HuH-7 (cell line): ENCODE measurements around the gene PDP2.

Experiments used
- DNase-seq: peaks from one replicate; pipeline ENCODE4 v3.0.0; 2011; ENCODE audit warnings: low spot score

The PDP2 gene

GRCh38 chr16:66904428-66904845 lies 24.1 kb downstream of the PDP2 start:
- no peak for DNase-seq

DNA sequence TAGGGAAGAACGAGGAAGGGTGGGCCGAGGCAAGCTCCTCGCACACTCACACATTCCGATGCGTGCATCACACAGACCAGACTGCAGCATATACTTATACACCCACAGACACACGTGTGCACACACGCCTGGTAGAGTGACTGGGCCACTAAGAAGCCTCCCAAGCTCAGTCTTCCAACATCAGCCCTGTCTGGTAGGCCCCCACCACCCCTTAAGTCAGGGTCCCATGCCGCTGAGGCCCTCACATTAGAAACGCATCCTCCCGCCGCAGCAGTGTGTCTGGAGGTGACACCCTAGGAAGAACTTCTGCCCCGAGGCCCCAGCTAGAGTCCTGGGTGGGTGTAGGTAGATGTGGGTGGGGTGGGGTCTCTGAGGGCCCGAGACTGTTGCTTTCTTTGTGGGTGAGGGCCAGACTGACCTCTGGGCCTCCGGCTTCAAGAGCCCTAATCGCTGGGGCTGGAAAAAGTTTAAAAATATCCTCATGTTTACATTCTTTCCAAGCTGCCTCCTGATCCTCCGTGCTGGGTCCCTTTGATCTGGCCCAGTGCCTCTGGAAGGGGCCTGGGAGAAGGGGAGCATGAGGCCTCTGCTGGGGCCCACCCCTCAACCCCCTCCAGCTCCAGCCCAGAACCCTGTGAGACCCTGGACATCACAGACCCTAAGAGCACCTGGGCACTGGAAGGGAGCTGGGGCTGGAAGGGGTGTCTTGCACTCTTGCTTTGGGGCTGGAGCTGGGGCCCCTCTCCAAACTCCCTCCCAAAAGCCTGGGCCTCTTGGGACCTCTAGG lies 24.7 kb downstream of the PDP2 start:
- no peak for DNase-seq

DNA sequence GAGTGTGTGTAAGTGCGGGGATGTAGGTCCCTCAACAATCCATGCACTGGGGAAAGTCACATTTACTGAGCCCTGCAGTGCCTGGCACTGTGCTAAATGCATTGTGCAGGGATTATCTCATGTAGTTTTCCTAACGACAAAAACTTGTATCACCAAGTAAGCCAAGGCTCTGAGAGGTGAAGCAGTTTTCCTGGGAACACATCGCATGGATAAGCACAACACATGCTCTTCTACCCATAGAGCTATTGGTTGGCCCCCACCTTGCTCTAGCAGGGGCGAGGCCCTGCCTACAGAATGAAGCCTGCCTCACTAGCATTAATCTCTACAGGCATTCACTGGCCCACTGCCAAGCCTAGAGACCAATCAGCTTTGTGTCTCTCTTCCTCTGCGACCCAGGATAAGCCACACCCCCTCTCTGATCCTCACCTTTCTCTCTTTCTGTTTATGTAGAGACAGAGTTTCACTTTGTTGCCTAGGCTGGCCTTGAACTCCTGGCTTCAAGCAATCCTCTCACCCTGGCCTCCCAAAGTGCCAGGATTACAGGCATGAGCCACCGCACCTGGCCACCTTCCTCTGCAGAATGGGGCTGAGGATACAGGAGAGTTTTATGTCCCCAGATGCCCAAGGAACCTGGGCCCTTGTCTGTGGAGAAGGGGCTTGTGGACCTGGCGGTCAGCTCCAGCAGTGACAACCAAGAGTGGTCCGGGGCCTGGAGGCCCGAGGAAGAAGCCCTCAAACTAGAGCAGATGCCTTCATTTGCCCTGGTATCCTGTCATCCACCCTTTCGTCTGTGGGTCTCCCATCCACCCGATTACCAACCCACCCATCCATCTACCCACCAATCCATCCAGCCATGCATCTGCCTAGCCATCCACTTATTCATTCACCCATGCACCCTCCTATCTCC lies 25.6 kb downstream of the PDP2 start:
- peak; percentile 79 for DNase-seq

GRCh38 chr16:66906916-66907836 lies 26.9 kb downstream of the PDP2 start:
- no peak for DNase-seq

GRCh38 chr16:66908116-66908515 lies 27.8 kb downstream of the PDP2 start:
- no peak for DNase-seq

DNA sequence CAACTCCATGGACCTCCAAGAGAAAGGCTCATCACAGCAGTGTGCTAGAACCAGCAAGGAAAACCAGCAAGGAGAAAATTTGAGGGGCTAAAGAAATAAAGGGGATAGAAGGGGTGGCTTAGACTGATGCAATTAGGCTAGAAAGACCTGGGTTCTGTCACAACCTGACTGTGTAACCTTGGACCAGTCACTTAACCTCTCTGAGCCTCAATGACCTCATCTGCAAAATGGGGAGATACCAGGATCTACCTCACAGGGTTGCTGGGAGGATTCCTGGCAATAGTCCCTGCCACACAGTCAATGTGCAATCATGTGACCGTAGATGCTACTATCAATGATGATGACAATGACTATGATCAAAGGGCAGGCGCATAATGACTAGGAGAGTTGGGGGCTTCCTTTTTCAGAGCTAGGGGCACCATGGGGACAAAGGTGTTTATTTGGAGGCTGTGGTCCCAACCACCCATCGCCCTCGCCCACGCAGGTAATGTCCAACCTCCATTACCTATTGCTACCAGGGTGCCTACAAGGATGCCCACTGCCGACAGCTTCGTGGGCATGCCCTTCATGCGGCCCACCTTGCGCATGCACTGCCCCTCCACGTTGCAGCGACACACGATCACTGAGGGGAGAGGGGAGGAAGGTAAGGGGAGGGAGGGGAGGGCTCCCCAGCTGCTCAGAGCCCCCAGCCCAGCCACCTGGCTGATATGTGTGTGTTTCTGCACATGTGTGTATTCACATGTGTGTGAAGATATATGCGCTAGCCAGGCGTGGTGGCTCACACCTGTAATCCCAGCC lies 28.6 kb downstream of the PDP2 start:
- no peak for DNase-seq

DNA sequence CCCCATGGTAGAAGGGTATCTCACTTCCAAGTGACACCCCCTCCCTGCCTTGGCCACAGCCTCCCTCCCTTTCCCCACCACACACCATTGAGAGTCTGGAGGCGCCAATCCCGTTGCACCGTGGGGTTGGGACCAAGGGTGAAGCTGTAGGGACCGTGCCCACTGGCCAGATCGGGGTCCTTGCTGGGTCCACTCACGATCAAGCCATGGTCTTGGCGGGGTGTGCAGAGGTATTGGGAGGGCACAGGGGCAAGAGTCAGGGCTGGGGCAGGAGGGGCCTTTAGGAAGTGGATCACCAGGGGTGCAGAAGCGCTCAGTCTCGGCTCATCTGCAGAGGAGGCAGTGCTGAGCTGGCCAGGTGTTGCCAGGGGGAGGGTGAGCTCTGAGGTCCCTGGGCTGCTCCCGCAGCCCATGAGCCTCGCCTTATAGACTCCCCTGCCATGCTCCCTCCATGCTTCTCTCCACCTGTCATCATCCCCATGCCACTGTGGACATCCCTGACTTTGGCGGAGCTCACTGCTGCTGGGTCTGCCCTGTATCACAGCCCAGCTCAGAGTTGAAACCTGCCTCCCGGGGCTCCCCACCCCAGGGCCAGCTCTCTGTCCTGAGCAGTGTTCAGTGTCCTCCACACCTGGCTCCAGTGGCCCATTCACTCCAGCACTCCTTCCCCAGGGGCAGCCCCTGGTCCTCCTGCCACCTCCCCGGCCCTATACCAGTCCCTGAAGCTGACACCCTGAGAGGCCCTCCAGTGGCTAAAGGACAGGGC lies 30.0 kb downstream of the PDP2 start:
- DNase-seq = no peak

GRCh38 chr16:66911112-66911511 lies 30.8 kb downstream of the PDP2 start:
- DNase-seq = no peak

DNA sequence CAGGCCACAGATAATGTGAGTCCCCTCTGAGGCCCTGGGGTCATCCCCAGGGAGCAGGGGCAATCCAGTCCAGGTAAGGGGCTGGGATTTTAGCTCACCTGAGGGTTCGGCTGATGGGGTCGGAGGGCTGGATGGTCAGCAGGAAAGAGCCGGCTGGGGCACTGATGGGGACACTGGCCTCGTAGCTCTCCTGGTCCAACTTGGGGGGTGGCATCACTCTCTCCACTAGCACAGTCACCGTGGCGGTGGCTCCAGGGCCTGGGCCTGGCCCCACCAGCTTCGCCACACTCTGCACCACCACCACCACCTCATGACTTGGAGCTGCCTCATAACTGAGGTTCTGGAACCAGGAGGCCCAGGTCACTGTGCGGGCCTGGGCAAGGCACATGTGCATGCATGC lies 31.5 kb downstream of the PDP2 start:
- no peak for DNase-seq

- no peak for DNase-seq
Observed at GRCh38 chr16:66913081-66913480, 32.8 kb downstream of the PDP2 start.

DNA sequence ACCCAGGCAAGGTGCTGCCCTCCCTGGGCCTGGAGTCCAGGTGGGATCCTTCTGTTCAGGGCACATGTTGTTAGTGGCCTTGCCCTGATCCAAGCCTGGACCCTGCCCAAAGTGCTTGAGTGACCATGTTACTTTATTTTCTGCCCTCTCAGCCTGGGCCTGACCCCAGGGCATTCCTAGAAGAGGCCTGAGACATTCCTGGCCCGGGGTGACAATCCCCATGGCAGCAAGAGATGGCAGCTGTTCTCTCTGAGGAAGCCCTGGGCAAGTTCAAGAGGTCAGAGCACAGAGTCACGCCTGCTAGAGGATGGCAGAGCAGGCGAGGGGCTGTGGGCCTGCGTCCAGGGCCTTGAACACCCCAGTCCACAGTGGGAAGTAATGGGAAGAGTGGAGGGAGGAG lies 33.4 kb downstream of the PDP2 start:
- no peak for DNase-seq

GRCh38 chr16:66914541-66914940 lies 34.2 kb downstream of the PDP2 start:
- no peak for DNase-seq

- DNase-seq = no peak
Observed at GRCh38 chr16:66915041-66915440, 34.7 kb downstream of the PDP2 start.

GRCh38 chr16:66916518-66916917 lies 36.2 kb downstream of the PDP2 start:
- DNase-seq = no peak

DNA sequence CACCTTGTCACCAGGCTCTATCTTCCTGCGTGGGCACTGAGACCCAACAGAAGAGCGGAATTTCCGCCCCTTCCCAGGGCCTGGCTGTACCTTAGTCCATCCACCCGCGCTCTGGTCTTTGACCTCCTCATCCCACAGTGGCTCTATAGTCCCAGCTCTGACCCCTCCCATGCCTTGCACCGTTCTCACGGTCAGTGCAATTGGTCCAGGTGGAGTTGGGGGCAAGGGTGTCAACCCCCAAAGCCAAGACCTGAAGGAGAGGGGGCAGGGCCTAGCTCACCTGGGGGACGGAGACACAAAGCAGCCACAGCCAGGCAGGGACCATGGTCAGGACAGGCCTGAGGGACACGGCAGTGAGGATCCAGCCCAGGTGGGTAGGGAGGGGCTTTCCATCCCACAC lies 37.4 kb downstream of the PDP2 start:
- no peak for DNase-seq

DNA sequence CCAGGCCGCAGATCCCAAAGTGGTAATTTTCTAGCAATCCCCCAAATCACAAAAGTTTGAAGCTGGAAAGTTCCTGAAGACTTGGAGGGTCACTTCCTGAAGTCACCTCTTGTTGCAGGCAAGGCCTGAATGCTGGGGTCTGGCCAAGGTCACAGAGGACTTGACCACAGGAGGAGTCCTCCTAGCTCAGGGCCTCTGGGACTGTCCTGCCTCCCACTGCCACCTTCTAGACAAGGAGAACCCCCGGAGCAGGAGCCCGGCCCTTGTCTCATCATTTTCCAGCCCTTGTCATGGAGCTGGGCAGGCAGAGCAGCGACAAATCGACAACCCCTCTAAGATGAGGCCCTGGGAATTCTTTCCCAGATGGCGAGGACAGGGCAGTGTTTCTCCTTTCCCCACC lies 38.0 kb downstream of the PDP2 start:
- no peak for DNase-seq

DNA sequence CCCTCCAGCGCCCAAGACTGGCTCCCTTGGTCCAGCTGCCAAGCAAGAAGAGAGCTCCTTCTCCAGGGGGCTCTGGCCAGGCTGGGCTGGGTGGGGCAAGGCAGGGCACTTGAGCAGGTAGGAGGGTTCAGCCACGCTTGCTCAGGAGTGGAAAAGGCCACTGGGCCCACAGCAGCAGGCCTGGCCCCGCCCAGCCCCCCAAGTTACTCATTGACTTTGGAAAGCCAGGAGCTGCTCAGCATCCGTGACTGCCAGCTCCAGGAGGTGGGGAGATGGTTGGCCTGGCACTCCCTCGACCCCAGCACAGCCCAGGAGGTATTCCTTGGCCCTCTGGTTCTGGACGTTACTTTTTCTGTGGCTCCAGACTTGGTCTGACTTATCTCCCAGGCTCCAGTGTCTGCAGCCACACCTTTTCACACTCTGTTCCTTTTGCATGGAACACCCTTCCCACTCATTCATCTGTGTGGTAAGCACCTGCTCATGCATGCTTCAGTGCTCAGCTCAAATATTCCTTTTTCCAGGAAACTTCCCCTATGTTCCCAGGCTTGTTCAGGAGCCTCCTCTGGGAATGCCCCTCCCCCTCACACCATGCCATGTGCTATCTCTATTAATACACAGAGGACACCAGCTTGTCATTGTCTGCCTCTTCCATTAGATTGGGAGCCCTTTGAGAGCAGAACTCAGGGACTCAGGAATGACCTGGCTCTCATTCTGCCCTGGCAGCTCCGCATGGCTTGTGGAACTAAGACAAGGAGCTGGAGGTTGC lies 38.7 kb downstream of the PDP2 start, which contains the start of gene CDH16:
CDH16 (minus strand) TSS at position 83 of the 766 bp plus-strand sequence. CDS start 820 bp downstream, outside the sequence.
- no peak for DNase-seq

- DNase-seq = no peak
Observed at GRCh38 chr16:66919569-66920298, 39.4 kb downstream of the PDP2 start.

DNA sequence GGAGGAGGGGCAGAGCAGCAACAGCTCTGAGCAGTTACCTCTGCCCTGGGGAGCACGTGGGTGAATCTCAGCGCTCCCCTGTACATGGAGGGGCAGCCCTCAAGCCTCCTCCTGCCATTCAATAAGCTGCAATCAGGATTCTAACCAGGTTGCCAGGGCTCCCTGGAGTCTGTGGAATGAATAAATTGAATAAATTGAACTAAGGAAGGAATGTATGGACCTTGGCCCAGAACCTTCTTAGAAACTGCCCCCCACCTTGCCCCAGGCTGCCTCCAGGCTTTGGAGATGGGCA lies 39.9 kb downstream of the PDP2 start:
- DNase-seq = no peak
